Activated T-helper 1 cell treated with anti-CD3 and anti-CD28 coated beads, Interleukin-12 subunit alpha, Interleukin-12 subunit beta, Interleukin-2, Interleukin-4 antibody, amounts not matched to agents 30 ng/mL and 10 ng/mL and 1 ng/mL, durations not matched to agents 14 hours and 24 hours and 36 hours (primary cell): ENCODE data around the gene ALPK3. TPM values are rescaled to one million over a fixed set of nuclear protein-coding genes. Genes with fewer than 3 reads are reported as not detected.

ENCODE experiments used
- DNase-seq: peaks from one replicate; pipeline ENCODE4 v3.0.0; 2021; ENCODE audit warnings: low spot score
- H3K27ac Mint-ChIP-seq: one replicate; pipeline ENCODE4 v1.8.0; 2021; ENCODE audit warnings: mild to moderate bottlenecking, mixed read lengths
- H3K27me3 Mint-ChIP-seq: one replicate; pipeline ENCODE4 v1.8.0; 2022; ENCODE audit warnings: mild to moderate bottlenecking, moderate library complexity, mixed read lengths; ENCODE audit not compliant: insufficient read depth
- H3K36me3 Mint-ChIP-seq: one replicate; pipeline ENCODE4 v1.8.0; 2021; ENCODE audit warnings: low read depth, mixed read lengths
- H3K4me1 Mint-ChIP-seq: one replicate; pipeline ENCODE4 v1.8.0; 2021; ENCODE audit warnings: low read depth, mixed read lengths
- H3K4me3 Mint-ChIP-seq: one replicate; pipeline ENCODE4 v1.8.0; 2021; ENCODE audit warnings: mild to moderate bottlenecking, moderate library complexity, mixed read lengths
- H3K9me3 Mint-ChIP-seq: one replicate; pipeline ENCODE4 v1.8.0; 2021; ENCODE audit warnings: mixed read lengths
- intact Hi-C: fragments of 100-400 bp; cut with micrococcal nuclease; formaldehyde crosslinking; loops from one replicate; pipeline ENCODE4 v1.15.1; 2024
- total RNA-seq: library from RNA; stranded (reverse); gene quantifications from 2 replicates; pipeline ENCODE4 v1.2.3, GENCODE V29; 2022

Gene ALPK3
- total RNA-seq, 1 donor from 2014 or later = 0.10 TPM

GRCh38 chr15:84891339-84891738 lies 74.2 kb downstream of the ALPK3 start:
- H3K27ac Mint-ChIP-seq = no peak overlapping the region
- no peaks in the 10 kb centered on the region for H3K4me1 Mint-ChIP-seq
- no peaks in the 10 kb centered on the region for H3K9me3 Mint-ChIP-seq
- intact Hi-C loops = no loop called here
- H3K27me3 Mint-ChIP-seq = no peaks in the 10 kb centered on the region
- H3K36me3 Mint-ChIP-seq = no peaks in the 10 kb centered on the region
- no peak for DNase-seq
- no peak overlapping the region for H3K4me3 Mint-ChIP-seq

DNA sequence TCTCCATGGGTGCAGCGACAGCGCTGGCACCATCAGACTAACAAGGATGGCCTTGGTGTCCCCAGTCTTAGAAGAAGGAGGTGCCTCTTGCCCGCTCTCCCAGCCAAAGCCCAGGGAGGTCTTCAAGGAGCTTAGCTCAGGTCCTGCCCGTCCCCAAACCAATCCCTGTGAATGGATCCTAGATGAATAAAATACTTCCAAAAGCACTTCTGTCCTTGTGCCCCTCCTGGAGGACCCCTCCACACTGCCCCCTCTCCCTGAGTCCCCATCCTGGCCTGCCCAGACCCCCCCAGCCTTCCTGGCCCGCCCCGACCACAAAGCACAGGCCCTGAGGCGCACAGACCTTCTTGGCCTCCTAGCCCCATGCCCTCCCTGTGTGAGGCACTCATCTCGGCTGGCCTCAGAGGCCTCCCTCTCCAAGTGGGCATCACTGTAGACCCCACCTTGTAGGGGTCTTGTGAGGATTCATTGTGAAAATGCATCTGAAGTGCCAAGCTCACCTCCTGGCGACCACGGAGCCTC lies 75.7 kb downstream of the ALPK3 start:
- peaks cover 3% of the 10 kb centered on the region for H3K27me3 Mint-ChIP-seq
- no peak for DNase-seq
- no peaks in the 10 kb centered on the region for H3K36me3 Mint-ChIP-seq
- no peaks in the 10 kb centered on the region for H3K9me3 Mint-ChIP-seq
- intact Hi-C loops = no loop called here
- H3K4me3 Mint-ChIP-seq = no peak overlapping the region
- H3K4me1 Mint-ChIP-seq = no peaks in the 10 kb centered on the region
- no peak overlapping the region for H3K27ac Mint-ChIP-seq

GRCh38 chr15:84893607-84894006 lies 76.5 kb downstream of the ALPK3 start:
- Mint-ChIP-seq H3K9me3 (no peaks in the 10 kb centered on the region), H3K4me1 (no peaks in the 10 kb centered on the region), H3K27ac (no peak overlapping the region), H3K36me3 (no peaks in the 10 kb centered on the region), H3K4me3 (no peak overlapping the region), H3K27me3 (peaks cover 4% of the 10 kb centered on the region)
- intact Hi-C loops = no loop called here
- no peak for DNase-seq

DNA sequence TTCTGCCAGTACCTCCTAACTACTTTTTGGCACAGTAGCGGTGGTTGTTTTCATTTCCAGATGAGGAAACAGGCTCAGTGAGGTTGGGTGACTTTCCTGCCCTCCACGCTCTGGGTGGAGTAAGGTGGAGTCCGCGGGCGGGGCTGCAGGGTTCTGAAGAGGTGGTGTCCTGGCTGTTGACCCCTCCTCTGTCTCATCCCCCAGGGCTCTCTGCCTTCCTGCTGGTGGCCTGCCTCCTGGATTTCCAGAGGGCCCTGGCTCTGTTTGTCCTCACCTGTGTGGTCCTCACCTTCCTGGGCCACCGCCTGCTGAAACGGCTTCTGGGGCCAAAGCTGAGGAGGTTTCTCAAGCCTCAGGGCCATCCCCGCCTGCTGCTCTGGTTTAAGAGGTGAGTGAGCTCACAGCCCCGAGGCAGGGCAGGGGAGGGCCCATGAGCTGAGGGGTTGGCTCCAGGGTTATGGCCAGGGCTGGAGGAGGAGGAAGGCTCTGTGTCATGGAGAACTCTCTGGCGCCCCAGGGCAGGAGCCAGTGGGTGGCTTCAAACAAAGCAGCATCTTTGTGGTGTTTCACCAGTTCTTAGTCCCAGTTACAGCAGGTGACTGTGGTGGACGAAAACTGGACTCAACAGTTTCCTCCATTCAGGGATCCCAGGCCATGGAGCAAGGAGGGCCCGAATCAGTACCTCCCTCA lies 77.7 kb downstream of the ALPK3 start:
- H3K9me3 Mint-ChIP-seq = no peaks in the 10 kb centered on the region
- intact Hi-C loops = no loop called here
- H3K4me1 Mint-ChIP-seq = no peaks in the 10 kb centered on the region

GRCh38 chr15:84898761-84899160 lies 81.6 kb downstream of the ALPK3 start:
- H3K36me3 Mint-ChIP-seq = no peaks in the 10 kb centered on the region
- H3K4me3 Mint-ChIP-seq = no peak overlapping the region
- DNase-seq = no peak
- intact Hi-C loops = no loop called here
- H3K9me3 Mint-ChIP-seq = no peaks in the 10 kb centered on the region
- peaks cover 10% of the 10 kb centered on the region for H3K27me3 Mint-ChIP-seq
- no peak overlapping the region for H3K27ac Mint-ChIP-seq
- H3K4me1 Mint-ChIP-seq = no peaks in the 10 kb centered on the region

More for the DNA sequence above, 77.7 kb downstream of the ALPK3 start:
- Mint-ChIP-seq H3K27me3 (peaks cover 10% of the 10 kb centered on the region), H3K27ac (no peak overlapping the region), H3K4me3 (no peak overlapping the region), H3K36me3 (no peaks in the 10 kb centered on the region)
- DNase-seq = no peak

GRCh38 chr15:84899750-84900149 lies 82.6 kb downstream of the ALPK3 start:
- Mint-ChIP-seq H3K27me3 (peaks cover 10% of the 10 kb centered on the region), H3K9me3 (no peaks in the 10 kb centered on the region), H3K27ac (no peak overlapping the region), H3K36me3 (no peaks in the 10 kb centered on the region), H3K4me1 (no peaks in the 10 kb centered on the region), H3K4me3 (no peak overlapping the region)
- no peak for DNase-seq
- intact Hi-C loops = no loop called here

DNA sequence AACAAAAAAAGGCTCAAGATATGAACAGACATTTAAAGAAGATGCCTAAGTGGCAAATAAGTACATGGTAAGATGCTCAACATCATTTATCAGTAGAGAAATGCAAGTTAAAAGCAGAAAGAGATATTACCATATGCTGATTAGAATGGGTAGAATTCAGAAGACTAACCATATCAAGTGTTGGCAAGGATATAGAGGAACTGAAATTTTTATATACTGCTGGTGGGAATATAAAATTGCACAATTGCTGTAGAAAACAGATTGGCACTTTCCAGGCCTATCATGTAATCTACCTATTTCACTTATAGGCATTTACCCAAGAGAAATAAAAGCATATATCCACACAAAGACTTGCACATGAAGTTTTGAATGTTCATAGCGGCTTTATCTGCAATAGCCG lies 84.4 kb downstream of the ALPK3 start:
- intact Hi-C loops = no loop called here
- Mint-ChIP-seq H3K27me3 (peaks cover 10% of the 10 kb centered on the region), H3K4me1 (no peaks in the 10 kb centered on the region), H3K4me3 (no peak overlapping the region), H3K9me3 (no peaks in the 10 kb centered on the region), H3K27ac (no peak overlapping the region), H3K36me3 (no peaks in the 10 kb centered on the region)
- no peak for DNase-seq

DNA sequence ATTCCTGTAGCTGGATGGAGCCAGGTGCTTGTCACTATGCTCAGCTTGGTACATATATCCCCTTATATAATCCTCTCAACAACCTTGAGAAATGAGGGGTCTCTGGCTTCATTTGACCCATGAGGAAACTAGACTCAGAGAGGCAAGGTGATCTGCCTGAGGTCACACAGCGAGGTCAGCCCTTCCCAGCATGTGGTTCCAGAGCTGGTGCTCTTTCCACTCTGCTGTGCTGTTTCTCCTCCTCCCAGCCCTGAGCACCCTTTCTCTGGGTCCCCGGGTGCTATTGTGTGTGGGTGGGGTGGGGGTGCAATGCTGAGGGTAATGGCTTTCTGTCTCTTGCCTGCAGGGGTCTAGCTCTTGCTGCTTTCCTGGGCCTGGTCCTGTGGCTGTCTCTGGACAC lies 86.6 kb downstream of the ALPK3 start:
- DNase-seq = no peak
- intact Hi-C loops = no loop called here
- peaks cover 4% of the 10 kb centered on the region for H3K27me3 Mint-ChIP-seq
- no peak overlapping the region for H3K4me3 Mint-ChIP-seq
- no peaks in the 10 kb centered on the region for H3K9me3 Mint-ChIP-seq
- no peak overlapping the region for H3K27ac Mint-ChIP-seq
- H3K36me3 Mint-ChIP-seq = no peaks in the 10 kb centered on the region
- no peaks in the 10 kb centered on the region for H3K4me1 Mint-ChIP-seq

GRCh38 chr15:84904419-84904818 lies 87.3 kb downstream of the ALPK3 start:
- Mint-ChIP-seq H3K27me3 (peaks cover 3% of the 10 kb centered on the region), H3K4me3 (no peak overlapping the region), H3K4me1 (no peaks in the 10 kb centered on the region), H3K27ac (no peak overlapping the region), H3K9me3 (no peaks in the 10 kb centered on the region), H3K36me3 (no peaks in the 10 kb centered on the region)
- no peak for DNase-seq
- intact Hi-C loops = no loop called here

DNA sequence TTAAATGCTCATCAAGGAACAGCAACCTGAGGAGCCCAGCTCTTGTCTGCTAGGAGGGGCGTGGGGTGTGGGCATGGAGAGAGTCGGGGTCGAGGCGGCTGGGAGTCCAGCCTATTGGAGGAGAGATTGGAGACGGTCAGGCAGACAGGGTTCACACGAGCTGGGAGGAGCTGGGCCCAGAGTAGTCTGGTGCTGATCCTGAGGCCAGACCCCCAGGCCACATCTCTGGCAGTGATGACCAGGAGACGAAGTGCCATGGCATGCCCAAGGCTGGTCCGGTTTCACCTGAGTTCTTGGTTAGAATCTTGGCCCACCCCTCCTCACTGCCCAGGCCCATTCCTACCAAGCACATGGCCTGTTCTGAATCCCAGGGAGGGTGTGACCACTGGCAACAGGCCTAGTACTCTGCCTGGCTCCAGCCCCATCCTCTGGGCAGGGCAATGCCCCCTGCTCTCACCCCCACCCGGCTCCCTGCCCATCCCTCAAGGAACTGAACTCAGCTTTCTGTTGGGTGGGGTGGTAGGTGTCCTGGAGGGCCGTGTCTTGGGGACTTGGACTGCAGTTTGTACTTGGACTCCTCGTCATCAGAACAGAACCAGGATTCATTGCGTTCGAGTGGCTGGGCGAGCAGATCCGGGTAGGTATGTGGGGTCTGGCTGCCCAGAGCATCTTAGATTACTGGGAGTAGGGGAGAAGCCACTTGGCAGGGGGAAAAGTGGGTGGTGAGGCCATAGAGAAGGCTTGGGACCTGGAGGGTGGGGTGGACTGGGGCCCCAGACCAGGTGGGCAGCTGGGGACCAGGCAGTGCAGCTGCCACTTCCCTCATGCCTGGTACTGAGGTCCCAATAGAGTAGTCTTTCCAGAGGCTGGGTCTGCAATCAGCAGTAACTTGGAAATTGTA lies 88.1 kb downstream of the ALPK3 start:
- no peaks in the 10 kb centered on the region for H3K27me3 Mint-ChIP-seq
- no peak overlapping the region for H3K4me3 Mint-ChIP-seq
- intact Hi-C loops = no loop called here
- no peak for DNase-seq
- no peaks in the 10 kb centered on the region for H3K4me1 Mint-ChIP-seq
- H3K36me3 Mint-ChIP-seq = no peaks in the 10 kb centered on the region
- H3K27ac Mint-ChIP-seq = no peak overlapping the region
- no peaks in the 10 kb centered on the region for H3K9me3 Mint-ChIP-seq

- no peak overlapping the region for H3K4me3 Mint-ChIP-seq
- H3K36me3 Mint-ChIP-seq = no peaks in the 10 kb centered on the region
- no peak for DNase-seq
- intact Hi-C loops = no loop called here
- no peaks in the 10 kb centered on the region for H3K9me3 Mint-ChIP-seq
- H3K4me1 Mint-ChIP-seq = peaks cover 7% of the 10 kb centered on the region
- H3K27ac Mint-ChIP-seq = no peak overlapping the region
- no peaks in the 10 kb centered on the region for H3K27me3 Mint-ChIP-seq
Measured at GRCh38 chr15:84907731-84908130, 90.6 kb downstream of the ALPK3 start.

DNA sequence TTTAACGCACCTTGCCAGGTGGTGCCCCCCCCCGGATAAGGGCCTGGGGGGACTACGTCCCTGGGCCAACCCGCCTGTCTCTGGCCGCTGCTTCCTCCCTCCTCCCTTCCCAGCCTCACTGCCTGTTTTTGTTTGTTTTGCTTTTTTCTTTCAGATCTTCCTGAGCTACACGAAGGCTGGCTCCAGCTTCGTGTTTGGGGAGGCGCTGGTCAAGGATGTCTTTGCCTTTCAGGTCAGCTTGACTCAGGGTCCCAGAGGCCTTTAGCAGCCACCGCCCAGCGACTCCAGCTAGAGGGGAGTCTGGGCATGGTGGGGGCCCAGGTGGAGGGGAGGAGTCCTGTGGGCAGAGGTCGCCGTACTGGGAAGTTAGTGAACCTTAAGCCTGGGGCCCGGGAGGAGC lies 91.4 kb downstream of the ALPK3 start:
- no peak overlapping the region for H3K4me3 Mint-ChIP-seq
- no peaks in the 10 kb centered on the region for H3K9me3 Mint-ChIP-seq
- no peak overlapping the region for H3K27ac Mint-ChIP-seq
- intact Hi-C loops = no loop called here
- no peaks in the 10 kb centered on the region for H3K36me3 Mint-ChIP-seq
- no peaks in the 10 kb centered on the region for H3K27me3 Mint-ChIP-seq
- H3K4me1 Mint-ChIP-seq = peaks cover 9% of the 10 kb centered on the region
- DNase-seq = no peak

GRCh38 chr15:84909029-84909428 lies 91.9 kb downstream of the ALPK3 start:
- Mint-ChIP-seq H3K27me3 (no peaks in the 10 kb centered on the region), H3K9me3 (no peaks in the 10 kb centered on the region), H3K36me3 (no peaks in the 10 kb centered on the region), H3K4me1 (peaks cover 9% of the 10 kb centered on the region), H3K27ac (no peak overlapping the region), H3K4me3 (no peak overlapping the region)
- DNase-seq = no peak
- intact Hi-C loops = no loop called here
